Stimulated activated CD4-positive, alpha-beta T cell treated with anti-CD3 and anti-CD28 coated beads, Interleukin-12 subunit alpha, Interleukin-12 subunit beta, amount 100 ng/mL, for 48 hours (primary cell): ENCODE data around the gene ZNF764.
A peak's percentile ranks its signal among the peaks of the same experiment; 100 is the strongest.
"Not testable (repeated sequence)": the region's sequence is repeated elsewhere in the genome, so short reads cannot be mapped to it uniquely, and the experiment has no call there.

Source experiments
- DNase-seq, 3 donors: peaks; one replicate each; pipeline ENCODE4 v3.0.0-alpha.2; 2020; ENCODE audit warnings: low read depth in 2 of 3, low spot score in 1 of 3

The ZNF764 gene

DNA sequence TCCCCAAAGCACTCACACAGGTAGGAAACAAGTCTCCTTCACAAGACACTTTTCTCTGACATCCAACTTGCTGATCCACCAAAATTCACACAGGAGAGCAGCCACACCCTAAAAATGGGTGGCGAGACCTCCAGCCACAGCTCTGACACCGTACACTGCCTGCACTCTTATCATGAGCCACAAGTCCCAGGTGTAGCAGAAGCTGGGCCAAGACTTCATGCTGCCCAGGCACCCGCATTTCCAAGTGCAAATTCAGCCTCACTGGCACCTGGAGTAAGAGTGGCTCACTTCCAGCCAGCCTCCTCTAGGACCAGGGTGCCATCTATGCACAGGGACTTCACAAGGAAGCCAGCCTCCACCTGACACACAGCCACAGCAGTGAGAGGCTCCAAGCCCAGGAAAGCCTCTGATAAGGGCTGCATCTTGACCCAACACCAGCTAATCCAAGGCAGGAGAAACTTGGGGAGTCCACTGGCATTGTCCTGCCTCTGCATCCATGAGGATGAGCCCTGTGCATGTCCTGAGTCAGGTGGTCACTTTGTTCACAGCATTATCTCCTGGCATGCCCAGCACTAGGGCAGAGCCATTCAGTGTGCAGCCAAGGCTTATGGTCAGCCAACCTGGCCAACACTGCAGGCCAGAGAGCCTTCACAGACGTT, 29.2 kb downstream of the ZNF764 start:
- no peak for DNase-seq

DNA sequence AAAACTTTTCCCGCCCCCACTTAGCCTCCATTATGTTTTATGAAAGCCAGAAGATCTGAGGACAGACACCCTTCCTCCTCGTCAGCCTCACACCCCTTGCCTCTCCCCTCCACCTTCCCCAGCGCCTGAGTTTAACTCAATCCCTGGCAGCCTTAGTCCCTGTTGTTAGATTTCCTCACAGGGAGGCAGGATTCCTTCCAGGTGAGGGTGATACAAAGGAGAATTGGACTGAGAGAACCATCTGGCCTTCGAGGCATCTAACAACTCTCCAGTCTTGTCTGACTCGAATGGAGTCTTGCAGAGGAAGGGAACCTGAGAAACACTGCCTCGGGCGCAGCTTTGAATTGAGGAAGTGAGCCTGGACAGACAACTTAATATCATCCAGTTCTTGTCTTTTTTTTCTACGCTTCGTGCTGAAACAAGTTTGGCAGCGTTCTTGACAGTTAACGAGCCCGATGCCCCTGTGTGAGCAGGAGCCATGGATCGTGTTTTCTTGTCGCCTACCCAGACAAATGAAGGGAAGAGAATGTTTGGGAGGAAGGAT, 30.5 kb downstream of the ZNF764 start:
- no peak for DNase-seq

GRCh38 chr16:30526823-30527634, 31.1 kb downstream of the ZNF764 start:
- peak; percentile 89 to 98 (median 94) for DNase-seq

DNA sequence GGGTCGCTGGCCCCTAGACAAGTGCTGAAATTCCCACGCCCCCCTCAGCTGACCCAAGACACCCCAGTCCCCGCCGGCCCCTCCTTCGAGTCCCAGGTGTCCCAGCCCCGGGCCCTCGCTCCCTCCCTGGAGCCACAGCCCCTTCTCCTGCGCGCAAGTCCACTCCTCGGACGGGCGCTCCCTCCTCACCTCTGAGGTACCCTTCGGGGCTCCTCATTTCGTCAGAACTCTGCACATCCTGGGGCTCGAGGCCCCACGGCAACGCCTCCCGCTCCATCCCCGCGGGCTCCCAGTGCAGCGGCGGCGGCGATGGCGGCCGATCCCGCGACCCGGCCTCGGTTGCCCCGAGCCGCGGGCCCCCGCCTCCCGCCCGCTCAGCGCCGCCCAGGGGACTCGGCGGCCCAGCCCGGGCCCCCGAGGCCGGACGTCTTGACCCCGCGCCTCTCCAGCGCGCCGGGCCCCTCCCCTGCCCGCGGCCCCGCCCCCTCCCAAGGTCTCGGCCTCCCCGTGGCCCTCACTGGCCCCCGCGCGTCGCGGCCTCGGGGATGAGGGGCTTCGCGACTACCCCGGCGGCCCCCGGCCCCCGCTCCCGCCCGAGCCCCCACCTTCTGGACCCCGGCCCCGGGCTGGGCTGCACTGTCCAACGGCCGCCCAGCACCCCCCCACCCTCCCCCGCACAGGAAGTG, 31.9 kb downstream of the ZNF764 start, which contains the start of gene ZNF768:
Gene ZNF768, minus strand, starts transcription at position 430 of the 686 bp plus-strand sequence. Its CDS starts 153 bp downstream, at position 277.
- DNase-seq = peak in 1 of 3 donors; percentile 20

DNA sequence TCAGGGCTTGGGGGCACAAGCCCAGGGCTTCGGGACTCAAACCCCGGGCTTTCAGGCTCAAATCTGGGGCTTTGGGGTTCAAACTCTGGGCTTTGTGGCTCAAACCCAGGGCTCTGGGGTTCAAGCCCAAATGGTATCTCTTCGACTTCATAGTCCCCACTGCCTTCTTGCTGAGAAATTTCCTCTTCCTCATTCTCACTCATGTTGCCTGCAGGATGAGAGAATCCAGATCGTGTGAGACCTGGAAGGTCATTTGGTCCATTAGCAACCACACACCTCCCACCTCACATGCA, 32.4 kb downstream of the ZNF764 start:
- no peak for DNase-seq

DNA sequence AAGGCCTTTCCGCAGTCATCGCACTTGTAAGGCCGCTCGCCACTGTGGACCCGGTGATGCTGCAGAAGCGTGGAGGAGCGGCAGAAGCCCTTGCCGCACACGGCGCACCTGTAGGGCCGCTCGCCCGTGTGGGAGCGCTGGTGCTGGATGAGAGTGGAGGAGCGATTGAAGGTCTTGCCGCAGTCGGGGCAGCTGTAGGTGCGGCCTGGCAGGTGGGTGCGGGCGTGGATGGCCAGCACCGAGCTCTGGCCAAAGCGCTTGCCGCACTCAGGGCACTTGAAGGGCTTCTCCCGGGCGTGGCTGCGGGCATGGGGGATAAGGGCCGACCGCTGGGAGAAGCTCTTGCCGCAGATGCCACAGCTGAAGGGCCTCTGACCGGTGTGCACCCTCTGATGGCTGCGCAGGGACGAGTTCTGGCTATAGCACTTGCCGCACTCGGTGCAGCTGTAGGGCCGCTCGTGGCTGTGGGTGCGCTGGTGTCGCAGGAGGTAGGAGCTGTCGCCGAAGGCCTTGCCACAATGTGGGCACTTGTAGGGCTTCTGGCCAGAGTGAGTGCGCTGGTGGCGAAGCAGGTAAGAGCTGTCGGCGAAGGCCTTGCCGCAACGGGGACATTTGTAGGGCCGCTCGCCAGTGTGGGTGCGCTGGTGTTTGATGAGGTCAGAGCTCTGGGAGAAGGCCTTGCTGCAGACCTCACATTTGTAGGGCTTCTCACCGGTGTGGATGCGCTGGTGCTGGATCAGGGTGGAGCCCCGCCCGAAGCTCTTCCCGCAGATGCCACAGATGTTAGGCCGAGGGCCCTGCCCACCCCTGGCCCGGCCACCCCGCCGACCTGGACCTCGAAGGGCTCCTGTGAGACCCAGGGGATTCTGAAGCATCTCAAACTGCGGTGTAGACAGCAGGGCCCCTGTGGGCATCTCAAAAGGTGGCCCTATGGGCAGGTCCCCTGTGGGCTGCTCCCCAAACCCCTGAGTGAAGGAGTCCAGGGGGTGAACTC, 33.3 kb downstream of the ZNF764 start:
- DNase-seq = no peak

DNA sequence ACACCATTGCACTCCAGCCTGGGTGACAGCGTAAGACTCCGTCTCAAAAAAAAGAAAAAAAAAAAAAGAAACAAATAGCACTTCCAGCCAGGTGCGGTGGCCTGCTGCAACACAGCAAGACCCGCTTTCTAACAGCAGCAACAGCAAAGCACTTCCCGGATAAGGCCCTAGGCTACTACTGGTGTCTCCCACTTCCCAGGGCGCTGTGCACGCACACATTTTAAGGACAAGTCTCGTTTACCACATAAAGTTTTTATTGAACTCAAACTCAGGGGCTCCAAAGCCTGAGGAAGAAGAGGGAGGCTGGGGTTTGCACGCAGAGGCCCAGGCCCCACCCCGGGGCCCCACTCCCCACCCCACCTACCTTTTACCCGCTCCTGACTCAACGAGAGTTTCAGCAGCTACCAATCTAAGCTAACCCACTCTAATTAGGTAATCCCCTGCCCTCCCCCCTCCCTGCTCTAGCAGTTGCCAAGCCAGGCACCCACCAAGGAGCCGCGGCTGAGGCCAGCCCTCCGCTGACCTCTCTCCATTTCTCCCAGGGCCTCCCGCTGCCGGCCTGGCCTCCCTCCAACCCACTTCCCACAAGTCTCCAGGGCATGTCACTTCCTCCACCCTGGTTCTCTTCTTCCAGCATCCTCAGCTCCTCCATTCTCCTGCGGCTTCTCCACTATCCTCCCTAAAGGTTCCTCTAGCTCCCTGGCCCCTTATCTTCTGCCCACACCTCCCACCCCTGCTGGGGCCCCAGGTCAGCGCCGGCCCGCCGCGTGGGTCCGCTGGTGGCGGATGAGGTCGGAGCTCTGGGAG, 34.2 kb downstream of the ZNF764 start:
- no peak for DNase-seq

DNA sequence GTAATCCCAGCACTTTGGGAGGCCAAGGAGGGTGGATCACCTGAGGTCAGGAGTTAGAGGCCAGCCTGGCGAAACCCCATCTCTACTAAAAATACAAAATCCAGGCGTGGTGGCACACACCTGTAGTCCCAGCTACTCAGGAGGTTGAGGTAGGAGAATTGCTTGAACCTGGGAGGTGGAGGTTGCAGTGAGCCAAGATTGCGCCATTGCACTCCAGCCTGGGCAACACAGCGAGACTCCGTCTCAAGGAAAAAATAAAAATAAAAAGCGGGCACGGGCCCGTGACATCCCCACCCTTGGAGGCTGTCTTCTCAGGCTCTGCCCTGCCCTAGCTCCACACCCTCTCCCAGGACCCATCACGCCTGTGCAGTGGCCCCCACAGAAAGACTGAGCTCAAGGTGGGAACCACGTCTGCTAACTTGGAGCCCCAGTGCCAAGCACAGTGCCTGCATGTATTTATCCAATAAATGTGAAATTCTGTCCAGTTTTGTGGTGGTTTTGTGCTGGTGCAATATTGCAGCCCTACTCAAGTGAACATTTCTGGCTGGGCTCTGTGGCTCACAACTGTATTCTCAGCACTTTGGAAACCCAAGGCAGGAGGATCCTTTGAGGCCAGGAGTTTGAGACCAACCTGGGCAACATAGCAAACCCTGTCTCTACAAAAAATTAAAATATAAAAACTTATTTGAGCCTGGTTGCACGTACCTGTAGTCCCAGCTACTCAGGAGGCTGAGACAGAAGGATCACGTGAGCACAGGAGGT, 35.3 kb downstream of the ZNF764 start:
- not testable (repeated sequence) for DNase-seq

DNA sequence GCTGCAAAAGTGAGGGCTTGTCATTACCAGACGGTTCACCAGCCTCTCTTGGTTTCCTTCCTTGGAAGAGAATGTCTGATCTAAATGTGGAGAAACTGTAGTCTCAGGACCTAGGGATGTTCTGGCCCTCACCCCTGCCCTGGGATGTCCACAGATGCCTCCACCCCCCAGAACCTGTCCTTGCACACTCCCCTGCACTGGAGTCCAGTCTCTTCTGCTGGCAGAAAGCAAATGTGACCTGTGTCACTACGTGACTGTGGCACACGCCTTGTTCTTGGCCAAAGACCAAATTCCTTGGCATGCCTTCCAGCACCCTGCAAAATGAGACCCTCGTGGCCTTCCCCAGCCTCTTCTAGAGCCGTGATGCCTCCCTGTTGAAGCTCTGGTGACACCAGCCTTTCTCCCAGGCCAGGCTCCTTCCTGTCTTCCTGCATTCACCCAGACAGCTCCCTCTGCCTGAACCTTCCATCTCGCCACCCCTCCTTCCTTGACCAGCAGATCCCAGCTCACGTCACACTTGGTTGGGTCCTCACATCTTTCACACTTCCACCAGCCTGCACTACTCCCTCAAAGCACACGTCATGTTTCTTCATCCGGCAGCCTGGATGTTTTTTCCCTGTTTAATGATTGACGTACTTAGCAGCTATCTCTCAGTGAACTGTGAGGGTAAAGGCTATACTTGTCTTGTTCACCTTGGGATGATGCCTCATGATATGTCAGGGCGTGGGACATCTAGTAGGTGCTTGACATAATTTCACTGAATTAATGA, 36.1 kb downstream of the ZNF764 start:
- DNase-seq = no peak

DNA sequence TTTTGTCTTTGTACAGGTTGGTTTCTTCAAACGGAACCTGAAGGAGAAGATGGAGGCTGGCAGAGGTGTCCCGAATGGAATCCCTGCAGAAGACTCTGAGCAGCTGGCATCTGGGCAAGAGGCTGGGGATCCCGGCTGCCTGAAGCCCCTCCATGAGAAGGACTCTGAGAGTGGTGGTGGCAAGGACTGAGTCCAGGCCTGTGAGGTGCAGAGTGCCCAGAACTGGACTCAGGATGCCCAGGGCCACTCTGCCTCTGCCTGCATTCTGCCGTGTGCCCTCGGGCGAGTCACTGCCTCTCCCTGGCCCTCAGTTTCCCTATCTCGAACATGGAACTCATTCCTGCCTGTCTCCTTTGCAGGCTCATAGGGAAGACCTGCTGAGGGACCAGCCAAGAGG, 36.7 kb downstream of the ZNF764 start:
- no peak for DNase-seq

- DNase-seq = no peak
Observed at GRCh38 chr16:30519120-30520049, 38.8 kb downstream of the ZNF764 start.

DNA sequence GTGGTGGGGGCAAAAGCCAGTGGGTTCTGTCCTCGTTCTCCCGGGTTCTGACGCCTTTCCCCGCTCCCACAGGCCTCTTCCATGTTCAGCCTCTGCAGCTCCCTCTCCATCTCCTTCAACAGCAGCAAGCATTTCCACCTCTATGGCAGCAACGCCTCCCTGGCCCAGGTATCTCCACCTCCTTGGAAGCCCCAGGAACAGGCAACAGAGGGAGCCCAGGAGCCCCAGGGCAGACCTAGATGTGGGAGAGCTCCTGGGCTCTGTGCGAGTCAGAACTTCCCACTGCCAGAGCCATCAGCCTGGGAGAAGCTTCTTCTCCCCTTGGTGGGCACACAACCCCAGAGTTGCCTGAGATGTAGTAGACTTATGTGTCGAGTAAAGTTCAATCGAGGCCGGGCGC, 39.6 kb downstream of the ZNF764 start:
- no peak for DNase-seq

GRCh38 chr16:30515275-30515674, 42.9 kb downstream of the ZNF764 start:
- DNase-seq = no peak

DNA sequence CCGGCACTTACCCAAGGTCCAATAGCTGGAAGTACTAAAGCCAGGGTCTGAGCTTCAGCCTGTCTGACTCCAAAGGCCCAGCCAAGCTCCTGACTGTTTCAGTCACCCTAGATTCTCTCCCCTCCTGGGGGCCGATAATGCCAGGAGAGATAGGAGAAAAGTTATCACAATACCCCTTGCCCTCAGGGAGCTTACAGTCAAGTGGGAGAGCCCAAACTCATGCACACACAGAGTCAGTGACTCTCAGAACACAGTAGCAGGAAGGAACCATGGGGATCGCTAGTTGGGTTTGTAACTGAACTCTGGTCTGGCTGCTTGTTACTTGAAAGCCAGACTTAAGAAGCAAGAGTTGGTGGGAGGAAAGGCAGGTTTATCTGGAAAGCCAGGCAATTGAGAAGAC, 46.7 kb downstream of the ZNF764 start:
- DNase-seq = no peak

DNA sequence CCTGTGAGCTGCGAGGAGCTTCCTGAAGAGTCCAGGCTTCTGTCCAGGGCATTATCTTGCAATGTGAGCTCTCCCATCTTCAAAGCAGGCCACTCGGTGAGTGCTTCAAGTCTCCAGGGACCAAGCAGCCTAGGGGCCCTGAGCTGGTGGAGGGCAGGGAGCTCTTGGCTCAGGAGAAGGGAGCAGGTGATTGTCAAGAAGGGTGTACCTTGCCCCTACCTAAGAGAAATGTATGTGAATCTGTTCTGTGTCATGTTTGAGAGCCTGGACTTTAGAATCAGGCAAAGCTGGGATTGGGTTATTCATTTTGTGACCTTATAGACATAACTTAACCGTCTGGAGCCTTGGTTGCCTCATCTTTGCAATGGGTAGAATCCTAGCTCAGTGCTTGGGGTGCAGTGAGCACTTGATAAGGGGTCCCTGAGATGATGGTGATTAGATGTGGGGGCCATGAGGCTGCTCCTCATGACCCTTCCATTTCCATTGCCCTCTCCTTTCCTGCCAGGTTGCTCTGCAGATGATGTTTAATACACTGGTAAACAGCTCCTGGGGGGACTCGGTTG, 47.7 kb downstream of the ZNF764 start:
- DNase-seq = no peak

DNA sequence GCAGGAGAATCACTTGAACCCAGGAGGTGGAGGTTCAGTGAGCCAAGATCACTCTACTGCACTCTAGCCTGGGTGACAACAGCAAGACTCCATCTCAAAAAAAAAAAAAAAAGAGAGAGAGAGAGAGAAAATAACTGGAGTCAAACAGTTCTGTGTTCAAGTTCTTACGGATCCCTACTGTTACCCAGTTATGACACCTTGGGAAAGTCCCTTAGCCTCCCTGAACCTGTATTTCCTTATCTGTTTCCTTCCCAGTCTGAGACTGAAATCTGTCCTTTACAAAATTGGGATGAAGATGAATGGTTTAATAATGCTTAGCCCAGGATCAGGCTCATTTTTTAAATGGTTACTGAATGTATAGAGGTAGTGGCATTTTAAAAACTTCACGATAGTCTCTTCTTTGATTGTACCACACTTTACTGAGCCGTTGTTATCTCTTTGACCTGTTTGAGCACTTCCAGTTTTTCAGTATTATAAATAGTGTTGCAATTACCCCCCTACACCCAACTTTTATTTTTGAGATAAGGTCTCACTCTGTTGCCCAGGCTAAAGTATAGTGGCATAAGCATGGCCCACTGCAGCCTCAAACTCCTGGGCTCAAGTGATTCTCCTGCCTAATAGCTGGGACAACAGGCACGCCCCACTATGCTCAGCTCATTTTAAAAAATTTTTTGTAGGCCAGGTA, 49.0 kb downstream of the ZNF764 start:
- DNase-seq = no peak
